GM18511 (cell line): ENCODE data around the gene FGF8.

Source experiments
- ATAC-seq: cut with Tn5 transposase; IDR thresholded peaks from one replicate; pipeline ENCODE4 v1.9.1; 2021; ENCODE audit warnings: mild to moderate bottlenecking, moderate library complexity; ENCODE audit not compliant: unreplicated experiment

Gene FGF8

GRCh38 chr10:101770331-101771215, 5.3 kb downstream of the FGF8 start:
- no peak for ATAC-seq

- no peak for ATAC-seq
Measured at GRCh38 chr10:101769541-101770180, 6.3 kb downstream of the FGF8 start.

- ATAC-seq, result no peak
Measured at GRCh38 chr10:101768791-101769170, 7.1 kb downstream of the FGF8 start.

- ATAC-seq, result no peak
Measured at GRCh38 chr10:101767966-101768790, 7.7 kb downstream of the FGF8 start.

GRCh38 chr10:101767600-101767945, 8.3 kb downstream of the FGF8 start:
- no peak for ATAC-seq

- no peak for ATAC-seq
Measured at GRCh38 chr10:101766753-101767599, 8.9 kb downstream of the FGF8 start.

GRCh38 chr10:101766306-101766705, 9.6 kb downstream of the FGF8 start:
- no peak for ATAC-seq

GRCh38 chr10:101763141-101763846, 12.6 kb downstream of the FGF8 start:
- ATAC-seq, result no peak

GRCh38 chr10:101762736-101763135, 13.2 kb downstream of the FGF8 start:
- ATAC-seq, result no peak

GRCh38 chr10:101761226-101761625, 14.7 kb downstream of the FGF8 start:
- ATAC-seq, result no peak

- ATAC-seq, result no peak
Measured at GRCh38 chr10:101760510-101760909, 15.4 kb downstream of the FGF8 start.

- no peak for ATAC-seq
Measured at GRCh38 chr10:101759309-101760247, 16.3 kb downstream of the FGF8 start.

- ATAC-seq, result no peak
Measured at GRCh38 chr10:101758858-101759257, 17.1 kb downstream of the FGF8 start.

- no peak for ATAC-seq
Measured at GRCh38 chr10:101752241-101752640, 23.7 kb downstream of the FGF8 start.

GRCh38 chr10:101749047-101750016, 26.6 kb downstream of the FGF8 start:
- ATAC-seq, result no peak

- no peak for ATAC-seq
Measured at GRCh38 chr10:101748496-101748895, 27.4 kb downstream of the FGF8 start.

- no peak for ATAC-seq
Measured at GRCh38 chr10:101745074-101745696, 30.7 kb downstream of the FGF8 start.
